HL-60/S4 treated with phorbol 12-myristate 13-acetate at 8.2 ng/mL for 4 days and 3 days (cell line): ENCODE results near the gene FYB2.

Source experiments
- in situ Hi-C: fragments of 300-500 bp; cut with MboI; formaldehyde crosslinking; loops from 2 replicates; pipeline ENCODE4 v1.15.0; 2022; ENCODE audit warnings: low sequenced_read_pairs

The FYB2 gene

GRCh38 chr1:56834137-56834900, 15.1 kb upstream of the FYB2 start:
- in situ Hi-C loops: no loop called here

DNA sequence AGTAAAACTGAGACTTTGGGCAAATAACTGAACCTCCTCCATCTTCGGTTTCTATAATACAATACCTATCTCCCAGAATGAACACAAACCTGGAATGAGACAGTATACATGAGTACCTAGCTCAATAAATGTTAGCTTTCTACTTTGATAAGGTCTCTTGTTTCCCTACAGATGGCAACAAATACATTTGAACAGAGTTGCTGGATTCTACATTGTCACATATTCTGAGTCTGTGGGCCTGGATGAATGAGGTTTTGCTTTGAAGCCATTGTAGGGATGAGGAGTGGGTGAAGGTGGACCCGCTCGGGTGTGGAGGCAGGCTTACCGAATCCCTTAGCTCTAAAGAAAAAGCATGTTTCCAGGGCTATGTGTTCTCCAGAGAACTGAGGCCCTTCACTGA, 13.9 kb upstream of the FYB2 start:
- in situ Hi-C loops: no loop called here

GRCh38 chr1:56831871-56832693, 12.9 kb upstream of the FYB2 start:
- in situ Hi-C loops: no loop called here

DNA sequence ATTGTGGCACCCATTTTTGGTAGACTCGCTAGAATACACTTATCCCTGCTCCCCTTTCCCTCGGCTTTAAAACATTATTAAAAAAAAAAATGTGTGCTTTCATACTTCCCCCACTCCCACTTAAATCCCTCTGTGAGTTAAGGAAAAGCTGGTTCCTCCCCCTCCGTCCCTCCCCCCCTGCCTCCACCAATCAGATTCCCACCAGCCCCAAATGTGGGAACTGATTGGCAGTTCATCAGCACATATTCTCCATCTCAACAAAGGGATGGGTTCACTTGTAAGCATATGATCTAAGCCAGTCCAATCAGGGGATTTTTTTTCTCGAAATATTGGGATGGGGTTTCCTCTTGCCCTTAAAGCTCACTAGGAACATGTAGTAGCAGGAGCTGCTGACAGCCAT, 10.8 kb upstream of the FYB2 start:
- in situ Hi-C loops: no loop called here

- in situ Hi-C loops: no loop called here
Measured at GRCh38 chr1:56827711-56828110, 8.5 kb upstream of the FYB2 start.

DNA sequence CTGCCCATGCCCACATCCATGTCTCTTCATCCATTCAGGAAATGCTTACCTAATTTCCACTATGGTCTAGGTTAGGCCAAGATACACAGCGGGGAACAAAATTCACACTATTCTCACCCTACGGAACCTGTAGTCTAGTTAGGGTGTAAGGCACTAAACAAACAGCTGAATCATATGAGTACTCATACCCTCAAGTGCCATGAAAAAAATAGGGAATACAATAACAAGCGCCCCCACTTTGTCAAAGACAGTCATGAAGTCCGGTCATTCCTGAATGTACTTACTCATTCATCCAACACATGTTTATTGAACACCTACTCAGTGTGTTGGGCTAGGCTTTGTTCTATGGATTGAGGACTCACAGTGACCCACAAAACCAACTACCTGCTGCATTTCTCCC, 6.2 kb upstream of the FYB2 start:
- in situ Hi-C loops: no loop called here

DNA sequence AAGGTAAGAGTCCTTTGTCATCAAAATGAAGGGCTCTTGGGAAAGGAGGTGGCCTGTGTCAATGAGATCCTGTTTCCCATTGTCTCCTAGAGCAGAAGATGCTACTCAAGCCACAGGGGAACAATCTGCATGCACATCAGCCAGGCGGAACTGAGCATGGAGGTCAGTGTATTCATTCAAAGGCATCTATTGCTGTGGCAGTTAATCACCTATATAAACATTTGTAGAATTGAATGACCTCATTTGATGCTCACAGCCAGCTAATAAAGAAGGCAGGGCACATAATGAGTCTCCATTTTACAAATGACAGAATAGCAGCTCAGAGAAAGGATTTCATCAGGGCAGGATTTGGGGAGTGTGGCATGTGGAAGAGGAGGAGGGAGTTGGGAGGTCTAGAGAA, 5.7 kb upstream of the FYB2 start:
- in situ Hi-C loops: no loop called here

DNA sequence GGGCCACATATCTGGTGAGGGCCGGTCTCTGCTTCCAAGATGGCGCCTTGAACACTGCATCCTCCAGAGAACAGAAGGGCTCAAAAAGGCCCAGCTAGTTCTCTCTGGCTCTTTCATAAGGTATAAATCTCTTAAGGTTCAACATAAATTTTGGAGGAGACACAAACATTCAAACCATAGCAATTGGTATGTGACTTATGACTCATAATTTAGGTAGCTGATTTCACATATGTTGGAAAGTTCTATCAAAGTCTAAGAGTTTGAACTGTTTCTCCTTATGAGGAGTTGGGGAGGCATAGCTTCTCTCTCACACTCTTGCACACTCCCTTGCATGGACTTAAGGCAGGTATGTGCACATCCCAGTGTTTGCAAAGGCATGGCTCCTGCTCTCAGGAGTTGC, 5.1 kb upstream of the FYB2 start:
- in situ Hi-C loops: no loop called here

- in situ Hi-C loops: no loop called here
Measured at GRCh38 chr1:56821462-56821797, 2.2 kb upstream of the FYB2 start.

- in situ Hi-C loops: no loop called here
Measured at GRCh38 chr1:56820755-56821461, 1.7 kb upstream of the FYB2 start.

DNA sequence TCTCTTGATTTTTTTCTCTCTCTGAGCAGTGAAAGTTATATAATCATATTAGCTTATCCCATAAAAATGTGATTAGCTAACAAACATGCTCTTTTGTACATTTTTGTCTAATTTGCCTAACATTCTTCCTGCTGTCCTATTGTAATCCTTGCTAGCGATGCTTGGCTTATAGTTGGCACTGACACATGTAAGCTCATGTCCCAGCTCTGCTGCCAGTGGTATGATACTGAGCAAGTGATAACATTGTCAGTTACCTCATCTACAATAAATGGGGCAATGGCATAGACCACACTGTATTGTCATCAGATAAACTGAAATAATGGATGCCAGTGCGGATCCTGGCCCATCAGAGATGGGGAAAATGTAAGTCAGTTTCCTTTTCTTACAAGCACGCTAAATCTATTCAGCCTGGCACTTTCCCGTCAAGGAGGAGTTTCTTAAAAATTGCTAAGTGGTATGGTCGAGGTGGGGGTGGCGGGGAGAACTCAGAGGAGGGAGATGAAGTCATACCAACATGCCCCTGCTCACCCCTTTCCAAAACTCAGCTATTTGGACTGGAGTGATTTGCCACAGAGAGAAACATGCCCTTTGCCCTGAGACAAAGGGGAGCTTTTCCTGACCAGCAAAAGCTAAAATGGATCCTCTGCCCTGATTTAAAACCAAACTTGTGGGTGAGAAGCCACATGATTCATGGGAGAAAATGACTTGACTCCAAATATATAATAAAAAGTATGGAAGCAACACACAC, 1.3 kb downstream of the FYB2 start:
- in situ Hi-C loops: no loop called here

DNA sequence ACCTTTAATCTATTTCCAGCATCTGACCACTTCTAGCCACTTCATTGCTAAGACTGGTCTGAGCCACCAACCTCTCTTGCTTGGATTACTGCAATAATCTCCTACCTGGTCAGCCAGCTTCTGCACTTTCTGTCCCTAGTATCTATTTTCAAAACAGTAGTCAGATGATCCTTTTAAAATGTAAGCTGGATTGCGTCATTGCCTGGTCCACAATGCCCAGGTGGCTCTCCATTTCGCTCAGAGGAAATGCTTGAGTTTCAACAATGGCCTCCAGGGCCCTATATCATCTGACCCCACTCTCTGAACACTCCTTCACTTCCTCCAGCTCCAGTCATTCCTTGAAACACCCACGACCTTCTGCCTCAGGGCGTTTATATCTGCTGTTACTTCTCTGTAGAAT, 2.3 kb downstream of the FYB2 start:
- in situ Hi-C loops: no loop called here

DNA sequence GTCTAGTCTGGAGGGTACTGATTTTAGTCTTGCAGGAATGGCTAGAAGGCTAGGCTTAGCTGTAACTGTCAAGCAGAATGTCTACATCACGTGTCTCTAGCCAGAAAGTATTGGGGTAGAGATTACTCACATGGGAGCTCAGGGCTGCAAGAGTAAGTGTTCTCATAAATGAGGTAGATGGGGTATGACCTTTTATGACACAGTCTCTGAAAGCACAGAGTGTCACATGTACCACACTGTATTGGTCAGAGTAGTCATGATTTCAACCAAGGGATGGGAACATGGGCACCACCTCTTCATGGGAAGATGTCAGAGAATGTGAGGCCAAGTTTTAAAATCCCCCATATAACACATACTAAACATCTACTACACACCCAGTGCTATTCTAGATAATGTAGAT, 2.9 kb downstream of the FYB2 start:
- in situ Hi-C loops: no loop called here

- in situ Hi-C loops: no loop called here
Measured at GRCh38 chr1:56814205-56814604, 5.0 kb downstream of the FYB2 start.

GRCh38 chr1:56811331-56811730, 7.9 kb downstream of the FYB2 start:
- in situ Hi-C loops: no loop called here

DNA sequence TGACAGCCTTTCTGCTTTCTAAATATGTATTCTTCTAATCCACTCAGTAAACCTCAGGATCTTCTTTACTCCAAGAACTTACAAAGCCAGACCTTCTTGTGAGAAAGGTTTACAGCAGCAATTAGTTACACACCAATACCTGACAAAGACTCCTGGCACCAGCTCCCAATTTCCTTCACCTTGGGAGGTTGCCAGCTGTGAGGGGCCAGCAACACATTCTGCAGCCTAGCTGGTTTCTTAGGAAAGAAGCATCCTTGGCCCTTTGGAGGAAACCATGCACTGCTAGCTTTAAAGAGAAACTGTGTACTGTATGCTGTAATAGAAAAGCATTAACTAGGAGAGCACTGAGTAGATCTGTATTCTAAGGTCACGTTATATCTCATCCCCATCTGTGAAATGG, 10.8 kb downstream of the FYB2 start:
- in situ Hi-C loops: no loop called here

DNA sequence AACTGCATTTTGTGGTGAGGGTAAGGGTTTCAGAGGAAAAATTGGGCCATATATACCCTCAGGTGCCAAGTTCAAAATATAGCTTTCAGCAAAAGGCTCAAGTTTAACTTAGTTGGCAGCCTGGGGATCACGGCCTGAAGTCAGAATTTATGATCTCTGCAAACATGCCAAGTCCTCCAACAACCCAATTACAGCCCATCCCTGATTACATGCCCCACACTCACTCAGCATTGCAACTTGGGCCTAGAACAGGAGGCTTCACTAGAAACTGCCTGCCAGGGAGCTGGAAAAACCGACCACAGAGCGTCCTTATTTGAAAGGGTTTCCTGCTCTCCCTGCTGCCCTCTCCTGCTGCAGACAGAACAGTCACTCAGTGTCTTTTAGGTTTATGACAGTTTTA, 12.4 kb downstream of the FYB2 start:
- in situ Hi-C loops: no loop called here

GRCh38 chr1:56803561-56804156, 15.5 kb downstream of the FYB2 start:
- in situ Hi-C loops: no loop called here

DNA sequence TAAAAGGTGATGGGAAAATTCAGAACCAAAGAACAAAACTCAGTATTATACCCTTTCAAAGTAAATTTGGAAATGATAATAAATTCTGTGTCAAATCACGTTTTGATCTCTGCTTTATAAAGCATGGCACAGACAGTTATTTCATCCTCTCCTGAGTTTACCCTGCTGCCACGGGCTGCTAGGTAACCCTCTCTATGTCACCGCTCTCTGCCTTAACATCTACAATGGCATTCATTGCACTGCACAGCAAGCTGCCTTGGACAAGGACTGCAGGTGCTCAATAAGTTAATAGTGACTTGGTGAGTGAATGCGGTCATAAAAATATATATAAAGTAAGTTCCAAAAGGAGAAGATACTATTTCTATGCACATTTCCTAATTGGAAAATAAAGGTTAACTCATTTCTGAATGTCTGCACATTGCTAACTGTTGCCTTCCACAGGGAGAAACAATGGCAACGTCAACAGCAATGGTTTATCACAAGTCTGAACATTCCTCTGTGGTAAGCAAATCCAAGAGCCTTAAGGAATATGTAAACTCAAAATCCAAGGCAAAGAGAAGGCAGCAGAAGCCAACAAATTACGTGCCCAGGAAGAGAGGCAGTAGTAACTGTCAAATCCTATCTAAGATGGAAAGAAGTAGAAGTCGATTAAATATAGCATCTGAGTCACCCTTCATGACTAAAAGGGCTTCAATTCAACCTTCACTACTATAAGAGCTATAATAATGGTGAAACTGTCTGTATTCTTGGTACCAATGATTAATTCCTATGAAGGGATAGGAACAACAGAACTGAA, 19.4 kb downstream of the FYB2 start:
- in situ Hi-C loops: no loop called here

- in situ Hi-C loops: no loop called here
Measured at GRCh38 chr1:56798053-56798471, 21.1 kb downstream of the FYB2 start.
